Mucosa of rectum (tissue), 2 donors: ENCODE measurements around the gene KRTAP12-2.
"Not testable (repeated sequence)": the region's sequence is repeated elsewhere in the genome, so short reads cannot be mapped to it uniquely, and the experiment has no call there.

Experiments
- H3K27ac ChIP-seq, 2 donors: one replicate each; pipeline ENCODE4 v1.7.0; 2013; ENCODE audit warnings: inconsistent platforms in 2 of 2, low read depth in 2 of 2, low read length in 2 of 2
- H3K27me3 ChIP-seq, 2 donors: one replicate each; pipeline ENCODE4 v1.7.0; 2013; ENCODE audit warnings: low read length in 2 of 2; ENCODE audit not compliant: control insufficient read depth in 2 of 2, insufficient read depth in 2 of 2
- H3K36me3 ChIP-seq, 2 donors: one replicate each; pipeline ENCODE4 v1.7.0; 2013; ENCODE audit warnings: low read length in 2 of 2; ENCODE audit not compliant: control insufficient read depth in 2 of 2, insufficient read depth in 2 of 2
- H3K4me1 ChIP-seq, 2 donors: one replicate each; pipeline ENCODE4 v1.7.0; 2013; ENCODE audit warnings: low read length in 2 of 2, mild to moderate bottlenecking in 1 of 2; ENCODE audit not compliant: control insufficient read depth in 2 of 2, insufficient read depth in 2 of 2
- H3K4me3 ChIP-seq, 2 donors: one replicate each; pipeline ENCODE4 v1.7.0; 2013; ENCODE audit warnings: low read length in 2 of 2
- H3K9ac ChIP-seq, 2 donors: one replicate each; pipeline ENCODE4 v1.7.0; 2013; ENCODE audit warnings: low read length in 2 of 2, low read depth in 1 of 2, mild to moderate bottlenecking in 1 of 2
- H3K9me3 ChIP-seq, 2 donors: one replicate each; pipeline ENCODE4 v1.7.0; 2013; ENCODE audit warnings: low read length in 2 of 2; ENCODE audit not compliant: control insufficient read depth in 2 of 2
- donor health status: healthy.
- donor health status: Normal muscosa, but diverticular disease.

The KRTAP12-2 gene

GRCh38 chr21:44650265-44650972, 16.3 kb downstream of the KRTAP12-2 start:
- Histone ChIP-seq H3K9ac (no peak overlapping the region), H3K27me3 (no peaks in the 10 kb centered on the region), H3K36me3 (no peaks in the 10 kb centered on the region), H3K4me1 (no peaks in the 10 kb centered on the region), H3K9me3 (no peaks in the 10 kb centered on the region), H3K4me3 (no peak overlapping the region), H3K27ac (no peak overlapping the region)

DNA sequence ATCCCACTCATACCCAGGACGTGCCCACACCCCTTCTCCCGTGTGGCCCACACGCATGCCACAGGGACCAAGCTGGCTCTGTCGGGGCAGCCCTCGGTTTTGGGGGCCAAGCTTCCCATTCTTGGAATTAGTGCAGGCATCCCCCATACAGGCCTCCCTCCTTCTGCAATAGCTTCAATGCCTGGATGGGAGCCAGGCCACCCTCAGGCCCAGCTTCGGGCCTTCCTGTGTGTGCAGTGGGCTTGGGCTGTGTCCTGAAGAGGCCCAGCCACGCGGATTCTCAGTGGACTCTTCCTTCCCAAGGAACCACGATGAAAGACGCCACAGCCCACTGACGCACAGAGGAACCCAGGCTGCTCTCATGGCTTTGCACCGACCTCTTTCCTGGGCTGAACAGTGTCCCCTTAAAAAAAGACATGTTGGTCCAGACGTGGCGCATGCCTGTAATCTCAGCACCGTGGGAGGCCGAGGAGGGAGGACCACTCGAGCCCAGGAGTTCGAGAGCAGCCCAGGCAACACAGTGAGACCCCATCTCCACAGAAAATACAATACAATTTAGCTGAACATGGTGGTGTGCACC, 17.1 kb downstream of the KRTAP12-2 start:
- H3K27ac ChIP-seq, result no peak overlapping the region
- no peaks in the 10 kb centered on the region for H3K27me3 ChIP-seq
- H3K36me3 ChIP-seq, result no peaks in the 10 kb centered on the region
- no peak overlapping the region for H3K9ac ChIP-seq
- H3K9me3 ChIP-seq, result peaks cover 0 to 5% of the 10 kb centered on the region in 2 donors
- no peaks in the 10 kb centered on the region for H3K4me1 ChIP-seq
- no peak overlapping the region for H3K4me3 ChIP-seq

GRCh38 chr21:44648557-44649311, 18.0 kb downstream of the KRTAP12-2 start:
- H3K4me1 ChIP-seq, result no peaks in the 10 kb centered on the region
- no peaks in the 10 kb centered on the region for H3K36me3 ChIP-seq
- H3K27ac ChIP-seq, result no peak overlapping the region
- no peaks in the 10 kb centered on the region for H3K27me3 ChIP-seq
- H3K9ac ChIP-seq, result no peak overlapping the region
- H3K4me3 ChIP-seq, result no peak overlapping the region
- peaks cover 0 to 5% of the 10 kb centered on the region in 2 donors for H3K9me3 ChIP-seq

DNA sequence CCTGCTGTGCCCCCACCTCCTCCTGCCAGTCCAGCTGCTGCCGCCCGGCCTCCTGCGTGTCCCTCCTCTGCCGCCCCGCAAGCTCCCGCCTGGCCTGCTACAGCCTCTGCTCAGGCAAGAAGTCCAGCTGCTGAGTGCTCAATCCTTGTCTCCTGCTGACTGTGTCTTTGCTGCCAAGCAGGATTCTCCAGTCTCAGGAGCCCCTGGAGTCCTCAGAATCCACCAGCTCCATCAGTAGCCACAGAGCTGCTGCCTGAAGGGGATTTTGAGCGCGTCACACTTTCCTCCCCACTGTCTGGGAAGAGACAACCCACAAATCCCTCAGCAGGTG, 19.5 kb downstream of the KRTAP12-2 start:
- H3K9me3 ChIP-seq, result peaks cover 0 to 5% of the 10 kb centered on the region in 2 donors
- no peak overlapping the region for H3K27ac ChIP-seq
- H3K4me1 ChIP-seq, result no peaks in the 10 kb centered on the region
- H3K27me3 ChIP-seq, result no peaks in the 10 kb centered on the region
- no peak overlapping the region for H3K9ac ChIP-seq
- no peak overlapping the region for H3K4me3 ChIP-seq
- H3K36me3 ChIP-seq, result no peaks in the 10 kb centered on the region

DNA sequence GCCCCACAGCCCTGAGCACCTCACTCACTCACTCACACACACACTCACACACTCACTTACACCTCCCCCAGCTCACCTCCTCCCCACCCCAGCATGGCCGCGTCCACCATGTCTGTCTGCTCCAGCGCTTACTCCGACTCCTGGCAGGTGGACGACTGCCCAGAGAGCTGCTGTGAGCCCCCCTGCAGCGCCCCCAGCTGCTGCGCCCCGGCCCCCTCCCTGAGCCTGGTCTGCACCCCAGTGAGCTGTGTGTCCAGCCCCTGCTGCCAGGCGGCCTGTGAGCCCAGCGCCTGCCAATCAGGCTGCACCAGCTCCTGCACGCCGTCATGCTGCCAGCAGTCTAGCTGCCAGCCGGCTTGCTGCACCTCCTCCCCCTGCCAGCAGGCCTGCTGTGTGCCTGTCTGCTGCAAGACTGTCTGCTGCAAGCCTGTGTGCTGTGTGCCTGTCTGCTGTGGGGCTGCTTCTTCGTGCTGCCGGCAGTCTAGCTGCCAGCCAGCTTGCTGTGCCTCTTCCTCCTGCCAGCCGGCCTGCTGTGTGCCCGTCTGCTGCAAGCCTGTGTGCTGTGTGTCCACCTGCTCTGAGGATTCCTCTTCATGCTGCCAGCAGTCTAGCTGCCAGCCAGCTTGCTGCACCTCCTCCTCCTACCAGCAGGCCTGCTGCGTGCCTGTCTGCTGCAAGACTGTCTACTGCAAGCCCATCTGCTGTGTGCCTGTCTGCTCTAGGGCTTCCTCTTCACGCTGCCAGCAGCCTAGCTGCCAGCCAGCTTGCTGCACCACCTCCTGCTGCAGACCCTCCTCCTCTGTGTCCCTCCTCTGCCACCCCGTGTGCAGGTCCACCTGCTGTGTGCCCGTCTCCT, 20.1 kb downstream of the KRTAP12-2 start, which contains the start of gene KRTAP10-11:
TSS of gene KRTAP10-11 (plus strand) at position 49 of the 856 bp plus-strand sequence. CDS start at position 94, 45 bp downstream.
- not testable (repeated sequence) for H3K9ac ChIP-seq, H3K27ac ChIP-seq, H3K36me3 ChIP-seq, H3K4me1 ChIP-seq, H3K4me3 ChIP-seq, H3K27me3 ChIP-seq, H3K9me3 ChIP-seq

DNA sequence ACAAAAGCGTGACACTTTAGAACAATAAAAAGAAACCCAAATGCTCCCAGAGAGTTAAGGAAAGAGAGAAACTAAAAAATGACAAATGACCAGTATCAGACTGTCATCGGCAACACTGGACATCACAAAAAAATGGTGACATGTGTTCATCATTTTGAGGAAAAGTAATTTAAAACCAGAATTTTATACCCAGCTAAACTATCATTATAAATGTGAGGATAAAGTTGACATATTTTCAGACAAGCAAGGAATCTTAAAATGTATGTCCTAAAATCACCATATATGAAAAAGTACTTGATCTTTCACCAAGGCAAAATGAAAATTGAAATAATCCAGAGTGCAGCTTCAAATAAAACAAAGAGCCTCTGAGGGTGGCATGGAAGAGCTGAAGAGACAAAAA, 21.8 kb downstream of the KRTAP12-2 start:
- Histone ChIP-seq H3K4me1 (no peaks in the 10 kb centered on the region), H3K36me3 (no peaks in the 10 kb centered on the region), H3K27me3 (no peaks in the 10 kb centered on the region), H3K9ac (no peak overlapping the region), H3K27ac (no peak overlapping the region), H3K9me3 (peaks cover 0 to 5% of the 10 kb centered on the region in 2 donors), H3K4me3 (no peak overlapping the region)

GRCh38 chr21:44643741-44644310, 22.9 kb downstream of the KRTAP12-2 start:
- H3K4me1 ChIP-seq, result no peaks in the 10 kb centered on the region
- H3K36me3 ChIP-seq, result no peaks in the 10 kb centered on the region
- H3K27ac ChIP-seq, result no peak overlapping the region
- H3K9me3 ChIP-seq, result peaks cover 0 to 5% of the 10 kb centered on the region in 2 donors
- H3K27me3 ChIP-seq, result no peaks in the 10 kb centered on the region
- no peak overlapping the region for H3K9ac ChIP-seq
- H3K4me3 ChIP-seq, result no peak overlapping the region

- Histone ChIP-seq H3K4me3 (no peak overlapping the region), H3K27ac (no peak overlapping the region), H3K36me3 (no peaks in the 10 kb centered on the region), H3K27me3 (no peaks in the 10 kb centered on the region), H3K9me3 (peaks cover 0 to 5% of the 10 kb centered on the region in 2 donors), H3K4me1 (no peaks in the 10 kb centered on the region), H3K9ac (no peak overlapping the region)
Observed at GRCh38 chr21:44640761-44641160, 26.0 kb downstream of the KRTAP12-2 start.

DNA sequence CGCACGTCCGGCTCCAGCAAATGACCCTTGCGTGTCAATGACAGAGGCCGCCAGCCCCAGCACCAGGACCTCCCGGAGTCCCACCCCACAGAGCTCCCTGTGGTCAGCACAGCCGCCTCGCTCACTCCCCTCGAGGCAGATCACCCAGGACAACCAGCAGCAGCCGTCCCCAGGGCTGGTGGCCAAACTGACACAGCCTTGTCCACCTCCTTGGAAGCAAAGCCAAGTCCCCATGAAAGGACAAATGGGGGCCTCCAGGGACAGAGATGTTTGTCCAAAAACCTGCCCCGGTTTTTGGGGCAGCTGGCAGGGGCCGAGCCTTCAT, 27.4 kb downstream of the KRTAP12-2 start:
- H3K27me3 ChIP-seq, result no peaks in the 10 kb centered on the region
- H3K9me3 ChIP-seq, result no peaks in the 10 kb centered on the region

More for the DNA sequence above, 27.4 kb downstream of the KRTAP12-2 start:
- no peak overlapping the region for H3K27ac ChIP-seq
- no peak overlapping the region for H3K9ac ChIP-seq
- no peaks in the 10 kb centered on the region for H3K4me1 ChIP-seq
- no peaks in the 10 kb centered on the region for H3K36me3 ChIP-seq
- H3K4me3 ChIP-seq, result no peak overlapping the region
